ENCODE results near the gene GUCA2B.

The GUCA2B gene

DNA sequence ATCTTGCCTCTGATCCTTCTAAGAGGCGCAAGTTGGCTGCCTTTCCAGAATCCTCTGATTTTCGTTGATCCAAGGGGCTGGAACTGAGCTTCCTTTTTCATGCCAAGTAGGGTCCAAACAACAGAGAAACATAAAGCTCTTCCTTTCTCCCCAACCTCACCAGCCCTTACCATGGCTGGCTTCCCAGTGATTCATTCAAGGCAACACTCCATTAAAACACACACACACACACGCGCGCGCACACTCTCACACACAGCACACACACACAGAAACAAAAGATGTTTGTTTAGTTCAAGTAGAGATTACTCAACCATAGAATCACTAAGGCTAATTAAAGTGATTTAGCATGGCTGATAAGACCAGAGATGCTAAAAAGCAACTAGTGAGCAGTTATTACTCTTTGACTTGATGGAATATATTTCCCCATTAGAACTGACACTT lies 24.4 kb downstream of the GUCA2B start:
- Mint-ChIP-seq H3K9me3 (no peaks in the 10 kb centered on the region), H3K36me3 (ENCODE audit: low read depth) (peaks cover 5% of the 10 kb centered on the region), H3K4me1 (ENCODE audit: low read depth) (no peaks in the 10 kb centered on the region), H3K27me3 (ENCODE audit: low read depth) (no peaks in the 10 kb centered on the region), H3K27ac (no peak overlapping the region), H3K4me3 (no peak overlapping the region)
- no peak for DNase-seq (ENCODE audit: low spot score)

DNA sequence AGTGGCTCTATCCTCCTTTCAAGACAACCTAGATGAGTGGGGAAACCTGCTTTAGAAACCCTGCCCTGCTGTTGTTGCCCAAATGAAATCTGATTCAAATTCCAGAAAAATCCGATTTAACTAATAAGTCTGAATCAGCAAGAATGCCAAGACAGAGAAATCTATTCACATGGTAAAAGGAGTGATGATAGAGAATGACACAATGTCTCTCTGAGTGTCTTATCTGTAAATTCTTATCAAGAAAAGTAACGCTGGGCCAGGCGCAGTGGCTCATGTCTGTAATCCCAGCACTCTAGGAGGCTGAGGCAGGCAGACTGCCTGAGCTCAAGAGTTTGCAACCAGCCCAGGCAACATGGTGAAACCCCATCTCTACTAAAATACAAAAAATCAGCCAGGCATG lies 25.0 kb downstream of the GUCA2B start:
- DNase-seq (ENCODE audit: low spot score) = no peak
- Mint-ChIP-seq H3K4me3 (no peak overlapping the region), H3K27me3 (ENCODE audit: low read depth) (no peaks in the 10 kb centered on the region), H3K4me1 (ENCODE audit: low read depth) (no peaks in the 10 kb centered on the region), H3K9me3 (no peaks in the 10 kb centered on the region), H3K27ac (no peak overlapping the region), H3K36me3 (ENCODE audit: low read depth) (peaks cover 5% of the 10 kb centered on the region)

DNA sequence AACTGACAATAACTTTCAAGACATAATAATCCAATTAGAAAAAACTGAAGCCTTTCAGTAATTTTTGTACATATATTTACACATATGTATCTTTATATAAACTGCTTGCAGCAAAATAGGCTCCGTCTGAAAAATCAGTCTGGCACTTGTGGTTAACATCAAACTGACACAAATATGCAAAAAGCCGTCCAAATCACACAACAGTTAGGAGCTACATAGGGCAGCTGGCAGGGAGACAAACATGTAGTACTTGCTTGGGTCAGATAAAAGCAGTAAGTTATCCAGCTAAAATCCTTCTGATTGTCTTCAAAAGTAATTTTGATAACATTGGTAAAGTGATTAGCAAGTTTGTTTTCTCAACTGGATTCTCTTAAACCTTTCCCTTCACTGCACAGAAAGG lies 26.1 kb downstream of the GUCA2B start:
- no peak overlapping the region for H3K4me3 Mint-ChIP-seq
- no peaks in the 10 kb centered on the region for H3K27me3 Mint-ChIP-seq (ENCODE audit: low read depth)
- peaks cover 5% of the 10 kb centered on the region for H3K36me3 Mint-ChIP-seq (ENCODE audit: low read depth)
- H3K9me3 Mint-ChIP-seq = no peaks in the 10 kb centered on the region
- no peak overlapping the region for H3K27ac Mint-ChIP-seq
- H3K4me1 Mint-ChIP-seq (ENCODE audit: low read depth) = no peaks in the 10 kb centered on the region
- no peak for DNase-seq (ENCODE audit: low spot score)

DNA sequence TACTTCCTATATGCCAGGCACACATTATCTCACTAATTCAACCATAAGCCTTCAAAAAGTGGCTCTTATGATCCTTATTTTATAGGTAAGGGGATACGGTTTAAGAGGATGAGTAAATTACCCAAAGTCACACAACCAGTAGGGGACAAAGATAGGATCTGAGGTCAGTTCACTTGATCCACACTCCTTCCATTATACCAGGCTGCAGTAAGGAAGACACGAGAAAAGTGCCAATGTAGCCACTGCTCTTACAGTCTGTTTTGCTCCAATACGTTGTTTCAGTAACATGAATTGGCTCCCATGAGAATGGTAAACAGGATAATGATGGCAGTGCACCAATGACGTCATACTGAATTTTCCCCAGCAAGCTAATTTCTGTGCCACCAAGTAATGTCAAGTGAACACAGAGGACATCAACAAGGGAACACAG lies 26.7 kb downstream of the GUCA2B start:
- Mint-ChIP-seq H3K27me3 (ENCODE audit: low read depth) (no peaks in the 10 kb centered on the region), H3K4me3 (no peak overlapping the region), H3K9me3 (no peaks in the 10 kb centered on the region), H3K36me3 (ENCODE audit: low read depth) (peaks cover 5% of the 10 kb centered on the region), H3K27ac (no peak overlapping the region), H3K4me1 (ENCODE audit: low read depth) (no peaks in the 10 kb centered on the region)
- no peak for DNase-seq (ENCODE audit: low spot score)

DNA sequence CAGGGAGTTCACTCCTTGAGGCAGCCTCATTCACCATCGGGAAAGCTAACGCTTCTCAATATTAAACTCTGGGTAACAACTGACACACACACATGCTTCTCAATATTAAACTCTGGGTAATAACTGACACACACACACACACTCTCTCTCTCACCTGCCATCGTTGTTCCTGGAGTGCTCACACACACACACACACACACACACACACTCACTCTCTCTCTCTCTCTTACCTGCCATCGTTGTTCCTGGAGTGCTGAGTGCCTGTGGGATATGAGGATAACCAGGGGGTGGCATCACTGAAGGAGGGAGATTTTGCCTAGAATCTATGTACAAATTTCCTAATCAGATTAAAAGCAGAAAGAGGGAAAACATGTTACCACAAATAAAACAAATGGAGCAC lies 28.5 kb downstream of the GUCA2B start:
- H3K36me3 Mint-ChIP-seq (ENCODE audit: low read depth) = peaks cover 12% of the 10 kb centered on the region
- no peak for DNase-seq (ENCODE audit: low spot score)
- H3K4me1 Mint-ChIP-seq (ENCODE audit: low read depth) = no peaks in the 10 kb centered on the region
- H3K4me3 Mint-ChIP-seq = no peak overlapping the region
- H3K9me3 Mint-ChIP-seq = no peaks in the 10 kb centered on the region
- H3K27ac Mint-ChIP-seq = no peak overlapping the region
- H3K27me3 Mint-ChIP-seq (ENCODE audit: low read depth) = no peaks in the 10 kb centered on the region

DNA sequence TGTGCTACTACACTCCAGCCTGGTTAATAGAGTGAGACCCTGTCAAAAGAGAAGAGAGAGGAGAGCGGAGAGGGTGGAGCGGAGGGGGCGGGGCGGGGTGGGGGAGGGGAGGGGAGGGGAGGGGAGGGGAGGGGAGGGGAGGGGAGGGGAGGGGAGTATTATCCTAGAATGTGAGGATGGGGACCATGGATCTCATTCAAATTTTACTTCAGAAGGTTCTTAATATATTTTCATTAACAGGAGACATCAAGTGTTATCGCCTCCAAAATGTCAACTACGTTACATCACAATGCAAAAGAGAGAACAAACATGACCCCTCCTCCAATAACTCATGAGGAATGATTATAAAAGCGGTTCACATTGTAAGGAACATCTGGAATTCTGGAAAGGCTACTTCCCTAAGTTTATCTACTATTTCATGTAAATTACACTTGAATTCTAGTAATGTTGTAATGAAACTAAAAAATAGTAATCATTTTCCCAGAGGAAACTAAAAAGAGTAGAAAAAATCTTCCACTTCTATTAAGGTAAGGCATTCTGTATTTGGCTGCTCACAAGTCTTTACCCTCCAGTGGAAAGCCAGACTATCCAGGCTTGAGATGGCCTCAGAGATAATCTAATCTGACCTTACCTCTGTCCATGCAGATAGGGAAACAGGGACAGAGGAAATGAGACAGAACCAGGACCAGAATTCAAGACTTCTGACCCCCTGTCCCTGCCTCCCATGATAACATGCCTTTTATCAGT lies 30.2 kb downstream of the GUCA2B start:
- DNase-seq (ENCODE audit: low spot score) = no peak
- Mint-ChIP-seq H3K4me1 (ENCODE audit: low read depth) (no peaks in the 10 kb centered on the region), H3K27me3 (ENCODE audit: low read depth) (no peaks in the 10 kb centered on the region), H3K9me3 (no peaks in the 10 kb centered on the region), H3K4me3 (no peak overlapping the region), H3K36me3 (ENCODE audit: low read depth) (peaks cover 22% of the 10 kb centered on the region), H3K27ac (no peak overlapping the region)

DNA sequence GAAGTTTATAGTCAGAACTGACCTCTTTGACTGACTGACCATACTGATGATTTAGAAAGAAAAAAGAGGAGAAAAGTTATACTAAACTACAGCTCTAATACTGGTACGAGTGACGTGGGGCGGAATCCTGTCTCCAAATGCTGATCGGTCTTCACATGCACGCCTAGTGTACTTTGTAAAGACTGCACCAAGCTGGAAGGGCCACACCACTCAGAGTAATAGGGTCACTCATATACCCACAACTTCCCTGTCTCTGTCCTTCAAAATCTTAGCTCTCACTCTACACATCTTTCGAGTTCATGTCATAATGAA lies 30.7 kb downstream of the GUCA2B start:
- Mint-ChIP-seq H3K27me3 (ENCODE audit: low read depth) (no peaks in the 10 kb centered on the region), H3K9me3 (no peaks in the 10 kb centered on the region), H3K27ac (no peak overlapping the region), H3K4me3 (no peak overlapping the region), H3K4me1 (ENCODE audit: low read depth) (no peaks in the 10 kb centered on the region), H3K36me3 (ENCODE audit: low read depth) (peaks cover 24% of the 10 kb centered on the region)
- no peak for DNase-seq (ENCODE audit: low spot score)

DNA sequence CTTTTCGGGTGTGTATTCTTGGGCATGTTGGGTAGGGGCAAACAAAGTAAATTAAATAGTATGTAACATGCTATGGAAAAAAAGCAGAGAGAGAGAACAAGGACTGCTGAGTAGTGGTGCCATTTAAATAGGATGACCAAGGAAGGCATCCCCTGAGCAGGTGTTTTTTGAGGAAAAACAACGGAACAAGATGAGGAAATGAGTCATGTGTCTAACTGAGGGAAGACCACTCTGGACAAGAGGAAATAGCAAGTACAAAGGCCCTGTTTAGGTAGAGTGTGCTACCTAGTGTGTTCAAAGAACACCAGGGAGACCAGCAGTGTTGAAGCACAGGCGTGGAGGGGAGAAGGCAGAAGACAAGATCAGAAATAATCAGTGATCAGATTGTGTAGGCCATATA lies 31.4 kb downstream of the GUCA2B start:
- no peaks in the 10 kb centered on the region for H3K27me3 Mint-ChIP-seq (ENCODE audit: low read depth)
- DNase-seq (ENCODE audit: low spot score) = no peak
- no peak overlapping the region for H3K4me3 Mint-ChIP-seq
- no peak overlapping the region for H3K27ac Mint-ChIP-seq
- H3K9me3 Mint-ChIP-seq = no peaks in the 10 kb centered on the region
- H3K4me1 Mint-ChIP-seq (ENCODE audit: low read depth) = no peaks in the 10 kb centered on the region
- peaks cover 22% of the 10 kb centered on the region for H3K36me3 Mint-ChIP-seq (ENCODE audit: low read depth)

DNA sequence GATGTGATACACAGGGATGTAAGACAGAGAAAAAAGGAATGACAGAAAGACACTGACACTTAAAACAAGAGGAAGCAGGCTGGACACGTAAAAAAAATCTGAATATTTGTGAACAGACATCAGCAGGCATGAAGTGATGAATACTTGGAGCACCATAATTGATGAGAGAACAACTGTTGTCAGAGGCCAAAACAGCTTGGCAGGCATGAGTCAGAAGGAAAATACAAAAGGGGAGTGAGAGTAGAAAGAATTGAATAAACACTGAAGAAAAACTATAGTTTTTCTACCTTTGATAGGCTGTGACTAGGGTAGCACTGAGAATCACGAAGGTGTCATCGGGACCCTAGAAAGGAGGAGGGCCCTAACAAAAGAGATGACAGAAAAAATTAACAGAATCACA lies 32.9 kb downstream of the GUCA2B start:
- Mint-ChIP-seq H3K4me3 (no peak overlapping the region), H3K27me3 (ENCODE audit: low read depth) (no peaks in the 10 kb centered on the region), H3K27ac (no peak overlapping the region), H3K9me3 (no peaks in the 10 kb centered on the region), H3K36me3 (ENCODE audit: low read depth) (peaks cover 26% of the 10 kb centered on the region), H3K4me1 (ENCODE audit: low read depth) (no peaks in the 10 kb centered on the region)
- DNase-seq (ENCODE audit: low spot score) = no peak

DNA sequence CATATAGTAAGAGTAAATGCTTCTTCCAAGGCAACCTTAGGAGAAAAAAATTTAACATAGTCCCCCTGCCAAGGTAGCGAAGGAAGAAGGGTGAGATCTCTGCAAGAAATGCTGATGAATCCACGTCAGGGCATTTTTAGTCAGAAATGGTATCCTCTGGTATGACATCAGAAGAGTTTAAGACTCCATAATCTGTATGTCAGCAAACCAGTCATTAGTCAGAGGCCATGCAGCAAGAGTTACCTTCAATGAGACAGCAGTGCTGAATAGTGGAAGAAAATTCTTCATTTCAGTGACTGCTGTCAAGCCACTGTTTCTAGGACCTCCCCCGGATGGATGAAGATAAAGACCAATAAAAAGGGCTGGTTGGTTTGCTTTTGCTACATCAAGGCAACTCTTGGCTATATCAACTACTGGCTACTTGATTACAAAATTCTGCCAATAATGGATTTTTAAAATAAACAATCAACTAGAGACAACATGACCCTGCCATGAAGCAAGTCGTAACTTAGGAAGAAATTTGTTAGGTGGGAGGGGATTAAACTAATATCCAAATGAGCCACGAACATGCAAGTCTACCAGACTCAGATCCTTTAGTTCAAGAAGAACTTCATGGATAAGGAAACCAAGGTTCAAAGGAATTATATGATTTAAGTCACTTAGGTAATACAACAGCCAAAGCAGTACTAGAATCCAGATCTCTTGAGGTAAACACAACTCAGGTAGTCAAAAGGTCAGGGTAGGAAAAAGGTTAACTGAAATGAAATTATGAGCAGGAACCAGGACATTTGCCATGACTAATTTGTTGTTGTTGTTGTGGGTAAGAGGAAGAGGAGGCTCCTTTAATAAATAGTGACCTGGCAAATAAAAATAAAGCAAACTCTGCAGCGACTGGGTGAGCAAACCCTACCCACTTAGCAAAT lies 37.0 kb downstream of the GUCA2B start:
- DNase-seq (ENCODE audit: low spot score) = no peak
- peaks cover 31% of the 10 kb centered on the region for H3K36me3 Mint-ChIP-seq (ENCODE audit: low read depth)
- H3K27ac Mint-ChIP-seq = no peak overlapping the region
- no peak overlapping the region for H3K4me3 Mint-ChIP-seq
- no peaks in the 10 kb centered on the region for H3K4me1 Mint-ChIP-seq (ENCODE audit: low read depth)
- H3K27me3 Mint-ChIP-seq (ENCODE audit: low read depth) = no peaks in the 10 kb centered on the region
- no peaks in the 10 kb centered on the region for H3K9me3 Mint-ChIP-seq

DNA sequence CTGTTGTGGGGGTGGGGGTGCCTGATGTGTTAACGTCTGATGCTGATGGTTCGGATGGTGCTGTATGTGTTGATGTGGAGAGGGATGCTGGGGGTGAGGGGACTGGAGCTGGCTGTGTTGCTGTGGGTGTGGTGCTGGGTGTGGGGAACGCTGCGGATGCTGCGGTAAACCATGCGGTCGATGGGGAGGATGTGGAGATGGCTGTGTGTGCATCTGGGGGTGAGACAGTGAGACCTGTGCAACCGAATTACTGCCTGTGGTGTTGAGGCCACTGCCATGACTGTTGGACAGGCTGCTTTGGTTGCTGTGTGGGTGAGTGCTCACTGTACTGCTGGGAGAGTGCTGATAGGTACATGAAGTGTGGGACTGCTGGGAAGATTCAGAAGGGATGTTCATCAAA lies 38.1 kb downstream of the GUCA2B start:
- no peak for DNase-seq (ENCODE audit: low spot score)
- Mint-ChIP-seq H3K4me1 (ENCODE audit: low read depth) (no peaks in the 10 kb centered on the region), H3K4me3 (no peak overlapping the region), H3K9me3 (no peaks in the 10 kb centered on the region), H3K27me3 (ENCODE audit: low read depth) (no peaks in the 10 kb centered on the region), H3K27ac (no peak overlapping the region), H3K36me3 (ENCODE audit: low read depth) (peaks cover 25% of the 10 kb centered on the region)

DNA sequence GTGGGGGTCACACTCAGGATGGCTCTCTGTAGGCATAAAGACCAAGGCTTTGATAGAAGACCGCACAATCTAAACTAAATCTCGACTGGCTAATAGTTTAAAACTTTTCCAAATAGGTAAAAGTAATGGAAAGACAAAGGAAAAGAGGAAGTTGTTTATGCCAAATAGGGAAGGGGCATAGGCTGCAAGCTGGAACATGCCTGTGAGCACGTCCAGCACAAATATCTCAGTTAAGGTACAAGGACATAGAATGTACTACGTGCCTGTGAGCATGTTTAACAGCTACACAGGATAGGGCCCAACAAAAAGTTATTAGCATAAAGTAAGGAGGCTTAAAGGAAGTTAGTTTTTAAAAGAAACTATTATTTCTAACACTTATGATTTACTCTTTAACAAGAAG lies 38.9 kb downstream of the GUCA2B start:
- H3K27me3 Mint-ChIP-seq (ENCODE audit: low read depth) = no peaks in the 10 kb centered on the region
- no peaks in the 10 kb centered on the region for H3K9me3 Mint-ChIP-seq
- no peak overlapping the region for H3K4me3 Mint-ChIP-seq
- H3K36me3 Mint-ChIP-seq (ENCODE audit: low read depth) = peaks cover 28% of the 10 kb centered on the region
- H3K27ac Mint-ChIP-seq = no peak overlapping the region
- H3K4me1 Mint-ChIP-seq (ENCODE audit: low read depth) = no peaks in the 10 kb centered on the region
- no peak for DNase-seq (ENCODE audit: low spot score)

DNA sequence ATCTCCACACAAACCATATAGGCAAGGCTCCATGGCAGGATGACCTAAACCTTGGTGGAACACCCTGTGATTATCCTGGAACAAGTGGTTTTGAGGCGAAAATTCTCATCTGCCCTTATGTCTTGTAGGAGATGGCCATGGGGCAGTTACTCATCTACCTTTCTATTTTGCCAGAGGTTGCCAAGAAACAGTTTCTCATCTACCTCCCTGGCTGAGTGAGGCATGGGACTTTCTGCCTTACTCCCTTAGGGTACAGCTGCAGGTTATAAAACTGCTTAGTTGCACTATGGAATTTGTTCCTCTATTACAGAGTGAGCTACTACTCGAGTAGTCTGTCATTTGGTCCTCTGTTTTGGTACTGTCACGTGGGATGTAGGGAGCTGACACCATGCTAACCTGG lies 42.6 kb downstream of the GUCA2B start:
- H3K27me3 Mint-ChIP-seq (ENCODE audit: low read depth) = no peaks in the 10 kb centered on the region
- H3K9me3 Mint-ChIP-seq = no peaks in the 10 kb centered on the region
- no peak overlapping the region for H3K4me3 Mint-ChIP-seq
- no peaks in the 10 kb centered on the region for H3K4me1 Mint-ChIP-seq (ENCODE audit: low read depth)
- peaks cover 28% of the 10 kb centered on the region for H3K36me3 Mint-ChIP-seq (ENCODE audit: low read depth)
- no peak overlapping the region for H3K27ac Mint-ChIP-seq
- no peak for DNase-seq (ENCODE audit: low spot score)

DNA sequence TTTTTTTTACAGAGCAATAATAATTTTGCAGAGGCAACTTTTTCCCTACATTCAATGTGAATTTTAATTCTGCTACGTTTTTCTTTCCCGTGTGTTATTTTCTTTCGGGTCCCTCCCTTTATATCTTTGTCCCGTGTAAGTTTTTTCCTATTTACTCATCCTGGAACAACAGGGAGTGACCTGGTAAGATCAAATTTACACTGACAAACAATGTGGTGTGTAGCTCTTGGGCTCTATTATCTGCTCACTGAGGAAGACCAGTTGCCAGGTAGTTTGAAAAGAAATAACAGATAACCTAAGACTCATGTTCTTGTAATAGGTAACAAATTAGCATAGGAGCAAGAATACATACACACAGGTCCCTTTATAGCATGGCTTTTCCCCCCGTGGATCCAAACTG lies 45.0 kb downstream of the GUCA2B start:
- Mint-ChIP-seq H3K36me3 (ENCODE audit: low read depth) (peaks cover 41% of the 10 kb centered on the region), H3K4me3 (no peak overlapping the region), H3K4me1 (ENCODE audit: low read depth) (no peaks in the 10 kb centered on the region), H3K9me3 (peaks cover 13% of the 10 kb centered on the region), H3K27ac (no peak overlapping the region), H3K27me3 (ENCODE audit: low read depth) (no peaks in the 10 kb centered on the region)
- DNase-seq (ENCODE audit: low spot score) = no peak

Data from T-helper 2 cell treated with Interferon-gamma antibody and Interleukin-4, amounts not matched to agents 5 μg/mL and 100 μg/mL, for 36 hours (primary cell).